Measurements from ENCODE around the gene PSMB4.

Gene PSMB4

DNA sequence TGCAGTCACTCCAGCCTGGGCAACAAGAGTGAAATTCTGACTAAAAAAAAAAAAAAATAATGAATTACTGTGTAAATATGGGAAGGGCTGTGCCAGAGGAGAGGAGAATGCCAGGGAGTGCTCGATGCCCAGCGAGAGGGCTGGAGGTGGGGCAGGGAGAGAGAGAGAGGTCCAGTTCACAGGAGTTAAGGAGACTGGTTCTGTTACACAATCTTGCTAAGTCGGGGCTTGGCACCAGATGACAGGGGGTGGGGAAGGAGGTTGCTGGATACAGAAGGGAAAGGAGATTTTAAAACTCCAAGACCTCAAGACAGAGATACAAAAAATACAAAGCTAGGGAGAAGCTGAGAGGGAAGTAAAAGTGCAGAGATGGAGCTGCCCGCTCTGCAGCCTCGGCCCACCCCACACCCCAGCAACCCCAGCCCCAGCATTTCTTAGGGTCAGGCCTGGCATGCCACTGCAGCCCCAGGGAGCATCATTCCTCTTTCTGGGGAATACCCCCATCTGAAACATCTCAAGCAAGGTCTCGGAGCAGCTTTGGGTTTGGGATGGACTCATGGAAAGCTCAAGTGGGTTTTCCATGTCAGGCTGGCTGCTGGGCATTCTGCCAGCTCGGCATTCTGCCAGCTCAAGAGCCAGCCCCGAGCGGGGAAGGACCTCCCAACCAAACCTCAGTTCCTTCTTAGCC is 27.9 kb upstream of the PSMB4 start:
- Histone ChIP-seq H3K79me2 (ENCODE audit: low read length) (no peaks in the 10 kb centered on the region), H3K27me3 (ENCODE audit: low read depth, low read length) (no peaks in the 10 kb centered on the region), H3K36me3 (replicated peaks; ENCODE audit: low read depth, low read length) (no peaks in the 10 kb centered on the region), H3K27ac (ENCODE audit: low read length) (no peak overlapping the region), H3K4me1 (ENCODE audit: low read length) (peaks cover 12% of the 10 kb centered on the region; the same call in 1 of the 2 replicates), H3K4me3 (ENCODE audit: low read length) (no peak overlapping the region), H3K4me2 (ENCODE audit: low read length) (no peak overlapping the region), H4K20me1 (ENCODE audit: insufficient read depth, low read length) (no peaks in the 10 kb centered on the region), H3K9me3 (ENCODE audit: insufficient read depth, low read length) (no peaks in the 10 kb centered on the region), H2AFZ (ENCODE audit: low read depth, low read length) (no peak overlapping the region), H3K9ac (ENCODE audit: low read length) (no peak overlapping the region)
- TF ChIP-seq EZH2phosphoT487 (IDR thresholded peaks at IDR 0.05; ENCODE audit: low read depth): no peak
- TF ChIP-seq, protein P1, sequence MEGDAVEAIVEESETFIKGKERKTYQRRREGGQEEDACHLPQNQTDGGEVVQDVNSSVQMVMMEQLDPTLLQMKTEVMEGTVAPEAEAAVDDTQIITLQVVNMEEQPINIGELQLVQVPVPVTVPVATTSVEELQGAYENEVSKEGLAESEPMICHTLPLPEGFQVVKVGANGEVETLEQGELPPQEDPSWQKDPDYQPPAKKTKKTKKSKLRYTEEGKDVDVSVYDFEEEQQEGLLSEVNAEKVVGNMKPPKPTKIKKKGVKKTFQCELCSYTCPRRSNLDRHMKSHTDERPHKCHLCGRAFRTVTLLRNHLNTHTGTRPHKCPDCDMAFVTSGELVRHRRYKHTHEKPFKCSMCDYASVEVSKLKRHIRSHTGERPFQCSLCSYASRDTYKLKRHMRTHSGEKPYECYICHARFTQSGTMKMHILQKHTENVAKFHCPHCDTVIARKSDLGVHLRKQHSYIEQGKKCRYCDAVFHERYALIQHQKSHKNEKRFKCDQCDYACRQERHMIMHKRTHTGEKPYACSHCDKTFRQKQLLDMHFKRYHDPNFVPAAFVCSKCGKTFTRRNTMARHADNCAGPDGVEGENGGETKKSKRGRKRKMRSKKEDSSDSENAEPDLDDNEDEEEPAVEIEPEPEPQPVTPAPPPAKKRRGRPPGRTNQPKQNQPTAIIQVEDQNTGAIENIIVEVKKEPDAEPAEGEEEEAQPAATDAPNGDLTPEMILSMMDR (IDR thresholded peaks at IDR 0.05; ENCODE audit: low read depth, low read length): no peak

DNA sequence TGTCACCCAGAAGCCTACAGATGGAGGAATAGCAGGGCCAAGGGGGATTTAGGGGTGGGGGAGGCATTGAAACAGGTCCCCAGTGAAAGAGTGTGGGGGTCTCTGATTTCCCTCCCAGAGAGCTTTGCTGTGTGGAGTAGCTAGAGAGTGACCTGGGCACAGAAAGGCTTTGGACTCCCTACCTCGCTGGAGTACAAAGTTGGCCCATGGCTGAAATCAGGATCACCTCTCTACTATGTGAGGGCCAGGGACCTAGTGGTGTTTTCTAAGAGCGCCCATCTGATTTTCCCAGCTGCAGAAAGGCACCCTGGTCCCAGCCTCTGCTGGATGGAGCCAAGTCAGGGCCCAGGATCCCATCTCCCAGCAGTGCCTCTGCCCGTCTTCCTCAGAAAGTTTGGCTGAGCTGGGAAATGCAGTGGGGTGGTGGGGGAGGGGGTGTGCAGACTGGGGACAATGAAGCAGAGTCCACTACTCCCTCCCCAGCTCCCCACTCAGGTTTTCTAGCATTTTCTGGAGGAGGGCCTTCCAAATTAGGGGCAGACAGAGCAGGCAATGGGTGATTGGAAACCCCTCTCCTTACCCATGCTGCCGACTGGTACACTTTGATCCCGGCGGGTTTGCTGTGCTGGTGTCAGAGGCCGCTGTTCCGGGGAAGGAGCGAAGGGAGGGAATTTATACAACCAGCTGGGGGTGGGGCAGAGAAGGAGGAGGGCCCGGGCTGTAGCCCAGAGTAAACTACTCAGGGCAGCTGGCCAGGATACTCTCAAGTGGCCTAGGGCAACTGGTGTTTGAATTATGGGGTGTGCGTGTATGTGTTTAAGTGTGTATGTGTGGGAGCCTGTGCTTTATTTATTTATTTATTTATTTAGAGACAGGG is 27.1 kb upstream of the PSMB4 start, which contains the start of gene SELENBP1:
TSS of gene SELENBP1 (minus strand) at position 648 of the 877 bp plus-strand sequence. CDS start at position 584, 64 bp downstream.
- no peaks in the 10 kb centered on the region for H3K27me3 ChIP-seq (ENCODE audit: low read depth, low read length)
- no peak within 1 kb of the TSS for H3K9ac ChIP-seq (ENCODE audit: low read length)
- no peaks in the 10 kb centered on the region for H3K79me2 ChIP-seq (ENCODE audit: low read length)
- no peaks in the 10 kb centered on the region for H3K36me3 ChIP-seq (replicated peaks; ENCODE audit: low read depth, low read length)
- no peak within 1 kb of the TSS for H2AFZ ChIP-seq (ENCODE audit: low read depth, low read length)
- H3K4me1 ChIP-seq (ENCODE audit: low read length): peaks cover 12% of the 10 kb centered on the region; the same call in 1 of the 2 replicates
- H4K20me1 ChIP-seq (ENCODE audit: insufficient read depth, low read length): no peaks in the 10 kb centered on the region
- TF ChIP-seq, protein P1 (IDR thresholded peaks at IDR 0.05; ENCODE audit: low read depth, low read length): no peak
- TF ChIP-seq EZH2phosphoT487 (IDR thresholded peaks at IDR 0.05; ENCODE audit: low read depth): no peak
- H3K9me3 ChIP-seq (ENCODE audit: insufficient read depth, low read length): no peaks in the 10 kb centered on the region
- H3K4me2 ChIP-seq (ENCODE audit: low read length): no peak within 1 kb of the TSS
- H3K27ac ChIP-seq (ENCODE audit: low read length): no peak within 1 kb of the TSS
- no peak within 1 kb of the TSS for H3K4me3 ChIP-seq (ENCODE audit: low read length)

DNA sequence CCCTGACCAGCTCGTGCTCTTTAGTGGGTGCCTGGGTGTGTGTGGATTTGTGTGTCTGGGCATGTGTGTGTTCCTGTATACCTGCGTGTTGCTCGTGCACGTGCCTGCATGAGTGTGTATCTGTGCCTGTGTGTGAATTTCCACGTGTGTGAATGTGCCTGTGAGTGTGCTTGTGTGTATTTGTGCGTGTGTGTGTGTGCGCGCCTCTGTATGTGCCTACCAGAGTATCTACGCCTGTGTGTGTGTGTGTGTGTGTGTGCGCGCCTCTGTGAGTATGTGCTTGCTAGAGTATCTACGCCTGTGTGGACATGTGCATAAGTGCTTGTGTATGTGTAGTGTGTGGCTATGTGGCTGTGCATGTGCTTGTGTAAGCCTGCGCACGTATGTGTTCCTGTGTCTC is 26.2 kb upstream of the PSMB4 start:
- Histone ChIP-seq H3K4me1 (ENCODE audit: low read length) (peaks cover 12% of the 10 kb centered on the region; the same call in 1 of the 2 replicates), H3K36me3 (replicated peaks; ENCODE audit: low read depth, low read length) (no peaks in the 10 kb centered on the region), H3K4me2 (ENCODE audit: low read length) (no peak overlapping the region), H3K9me3 (ENCODE audit: insufficient read depth, low read length) (no peaks in the 10 kb centered on the region), H3K79me2 (ENCODE audit: low read length) (no peaks in the 10 kb centered on the region), H3K9ac (ENCODE audit: low read length) (no peak overlapping the region), H3K27me3 (ENCODE audit: low read depth, low read length) (no peaks in the 10 kb centered on the region), H4K20me1 (ENCODE audit: insufficient read depth, low read length) (no peaks in the 10 kb centered on the region), H3K4me3 (ENCODE audit: low read length) (no peak overlapping the region), H2AFZ (ENCODE audit: low read depth, low read length) (no peak overlapping the region), H3K27ac (ENCODE audit: low read length) (no peak overlapping the region)
- no peak for TF ChIP-seq EZH2phosphoT487 (IDR thresholded peaks at IDR 0.05; ENCODE audit: low read depth)
- TF ChIP-seq, protein P1 (IDR thresholded peaks at IDR 0.05; ENCODE audit: low read depth, low read length): no peak

Data from OCI-LY3 (cell line).